Activated CD4-positive, CD25-positive, alpha-beta regulatory T cell treated with anti-CD3 and anti-CD28 coated beads, Interleukin-2, amount 50 U/mL, for 72 hours (primary cell): ENCODE measurements around the gene PTPDC1.
"Not testable (repeated sequence)": the region's sequence is repeated elsewhere in the genome, so short reads cannot be mapped to it uniquely, and the experiment has no call there.

Source experiments
- DNase-seq: peaks from one replicate; pipeline ENCODE4 v3.0.0; 2021

PTPDC1 gene

GRCh38 chr9:94096819-94097577 lies 12.7 kb downstream of the PTPDC1 start:
- DNase-seq = no peak

- DNase-seq = no peak
Observed at GRCh38 chr9:94097788-94098414, 13.6 kb downstream of the PTPDC1 start.

DNA sequence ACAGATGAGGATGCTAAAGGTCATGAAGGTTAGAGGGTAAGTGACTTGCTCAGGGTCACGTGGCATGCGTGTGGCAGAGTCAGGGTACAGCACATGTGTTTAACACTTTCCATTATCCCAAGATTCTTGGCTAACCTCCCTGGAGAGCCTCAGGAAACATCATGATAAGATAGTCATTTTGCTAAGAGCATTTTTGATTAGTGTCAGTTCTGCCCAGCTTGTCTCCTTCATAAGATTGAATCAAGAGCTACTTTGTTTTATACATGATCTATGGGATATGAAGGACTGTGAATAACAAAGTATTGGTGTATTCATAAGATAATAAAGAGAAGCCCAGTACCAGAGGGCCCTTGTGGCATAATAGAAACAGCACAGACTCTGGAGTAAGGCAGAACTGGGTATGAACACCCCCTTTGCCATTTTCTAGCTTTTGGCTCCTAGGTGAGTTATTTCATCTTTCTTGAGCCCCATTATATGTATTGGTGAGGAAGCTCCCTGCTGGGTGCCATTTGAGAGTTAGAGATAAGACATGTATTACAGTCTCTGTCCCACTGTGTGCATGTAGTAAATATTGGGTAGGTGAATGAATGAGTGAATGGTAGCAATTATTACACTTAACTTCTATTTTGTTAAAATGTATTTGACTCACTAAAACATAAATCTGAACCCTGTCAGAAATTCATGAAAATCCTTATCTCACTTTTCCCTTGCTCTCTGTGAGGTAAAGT lies 16.1 kb downstream of the PTPDC1 start:
- no peak for DNase-seq

DNA sequence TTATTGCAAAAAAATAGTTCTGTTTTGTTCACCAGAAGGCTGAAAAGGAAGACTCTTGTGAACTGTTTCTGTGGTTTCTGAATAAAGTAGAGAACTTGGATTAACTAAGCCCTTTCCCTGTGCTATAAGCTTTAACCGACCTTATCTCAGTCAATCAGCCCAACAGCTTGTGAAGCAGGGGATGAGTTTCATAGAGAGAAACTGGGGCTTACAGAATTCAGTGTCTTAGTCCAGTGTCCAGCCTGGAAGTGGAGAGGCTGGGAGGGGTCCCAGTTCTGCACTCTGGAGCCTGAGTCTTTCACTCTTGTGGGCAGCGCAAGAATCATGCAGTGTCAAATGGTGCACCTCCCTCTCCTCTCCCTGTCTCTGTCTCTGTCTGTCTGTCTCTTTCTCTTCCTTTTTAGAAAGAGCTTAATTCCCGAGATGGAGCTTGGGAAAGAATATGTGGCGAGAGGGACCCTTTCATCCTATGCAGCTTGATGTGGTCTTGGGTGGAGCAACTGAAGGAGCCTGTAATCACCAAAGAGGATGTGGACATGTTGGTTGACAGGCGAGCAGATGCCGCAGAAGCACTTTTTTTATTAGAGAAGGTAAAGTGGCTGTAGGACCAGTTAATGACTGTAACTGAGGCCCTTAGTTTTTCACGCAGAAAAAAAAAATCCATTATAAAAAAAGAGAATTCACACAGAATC lies 17.0 kb downstream of the PTPDC1 start:
- DNase-seq = no peak

DNA sequence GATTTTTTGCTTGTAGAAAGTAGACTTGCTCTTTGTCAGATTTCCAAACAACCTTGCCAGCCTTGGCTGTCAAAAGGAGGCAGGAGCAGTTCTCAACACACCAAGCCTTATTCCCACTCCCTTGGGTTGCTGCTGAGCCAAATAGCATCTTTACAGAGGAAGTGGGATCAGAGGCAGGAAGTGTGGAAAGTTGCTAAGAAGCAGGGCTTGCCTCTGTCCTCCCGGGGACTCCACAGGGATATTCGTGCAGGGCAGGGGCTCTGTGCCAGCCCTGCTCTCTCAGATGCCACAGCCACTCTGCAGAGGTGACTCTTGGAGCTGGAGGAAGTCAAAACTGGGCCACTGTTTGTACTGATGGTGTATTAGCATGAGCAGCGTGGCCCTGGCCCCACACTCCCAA lies 24.3 kb downstream of the PTPDC1 start:
- no peak for DNase-seq

GRCh38 chr9:94110821-94111252 lies 26.6 kb downstream of the PTPDC1 start:
- DNase-seq = no peak

DNA sequence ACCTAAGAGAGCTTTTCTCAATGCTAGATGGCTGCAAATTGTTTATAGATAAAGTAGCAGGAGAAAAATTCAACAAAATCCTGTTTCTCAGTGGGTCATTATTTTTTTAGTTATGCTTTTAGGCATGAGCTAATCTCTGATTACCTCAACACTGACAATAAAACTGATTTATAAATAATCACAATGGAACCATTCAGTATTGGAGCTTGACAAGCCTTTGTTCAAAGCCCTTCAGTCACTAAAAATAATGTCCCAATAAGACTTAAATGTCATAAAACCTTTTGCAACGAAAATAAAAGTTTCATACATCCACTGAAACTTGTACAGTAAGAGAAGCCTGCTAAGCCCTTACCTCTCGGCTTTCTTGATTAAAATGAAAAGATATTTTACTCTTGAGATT lies 27.2 kb downstream of the PTPDC1 start:
- no peak for DNase-seq

- no peak for DNase-seq
Observed at GRCh38 chr9:94112716-94113465, 28.6 kb downstream of the PTPDC1 start.

DNA sequence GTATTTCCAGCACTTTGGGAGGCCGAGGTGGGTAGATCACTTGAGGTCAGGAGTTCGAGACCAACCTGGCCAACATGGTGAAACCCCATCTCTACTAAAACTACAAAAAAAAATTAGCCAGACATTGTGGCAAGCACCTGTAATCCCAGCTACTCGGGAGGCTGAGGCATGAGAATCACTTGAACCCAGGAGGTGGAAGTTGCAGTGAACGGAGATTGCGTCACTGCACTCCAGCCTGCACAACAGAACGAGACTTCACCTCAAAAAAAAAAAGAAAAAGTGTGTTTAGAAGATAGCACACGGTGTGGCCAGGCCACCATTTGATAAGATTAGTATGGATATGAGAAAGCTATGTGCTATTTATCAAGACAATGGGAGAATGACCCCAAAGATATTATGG lies 35.8 kb downstream of the PTPDC1 start:
- not testable (repeated sequence) for DNase-seq

DNA sequence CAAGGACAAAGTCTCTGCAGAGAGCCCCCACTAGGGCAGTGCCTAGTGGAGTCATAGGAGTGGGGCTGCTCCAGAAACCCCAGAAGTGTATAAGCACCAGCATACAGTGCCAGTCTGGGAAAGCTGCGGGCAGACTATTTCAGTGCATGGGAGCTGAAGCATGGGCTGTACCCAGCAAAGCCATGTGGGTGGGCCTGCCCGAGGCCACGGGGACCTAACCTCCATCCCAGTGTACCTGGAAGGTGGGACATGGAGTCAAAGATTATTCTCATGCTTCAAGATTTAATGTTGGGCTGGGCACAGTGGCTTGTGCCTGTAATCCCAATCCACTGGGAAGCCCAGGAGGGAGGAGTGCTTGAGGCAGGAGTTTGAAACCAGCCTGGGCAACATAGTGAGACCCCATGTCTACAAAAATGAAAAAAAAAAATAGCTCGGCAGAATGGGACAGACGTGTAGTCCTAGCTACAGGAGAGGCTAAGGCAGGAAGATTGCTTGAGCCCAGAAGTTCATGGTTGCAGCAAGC lies 36.7 kb downstream of the PTPDC1 start:
- no peak for DNase-seq

DNA sequence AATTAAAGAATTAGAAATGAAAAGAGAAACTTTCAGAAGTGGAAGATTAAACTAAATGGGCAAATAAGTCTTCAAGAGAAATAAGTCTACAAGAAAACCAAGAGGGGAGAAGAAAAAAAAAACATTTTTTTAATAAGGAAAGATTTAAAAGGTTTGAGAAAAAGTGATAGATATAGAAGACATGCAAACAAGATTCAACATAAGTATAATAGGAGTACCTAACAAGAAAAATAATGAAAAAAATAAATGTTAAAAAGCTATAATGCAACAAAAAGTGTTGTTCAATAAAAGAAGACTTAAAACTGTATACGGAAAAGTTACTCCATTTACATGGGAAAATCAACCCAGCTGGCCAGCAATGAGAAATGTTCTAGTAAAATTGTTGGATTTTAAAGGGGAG lies 42.6 kb downstream of the PTPDC1 start:
- no peak for DNase-seq

DNA sequence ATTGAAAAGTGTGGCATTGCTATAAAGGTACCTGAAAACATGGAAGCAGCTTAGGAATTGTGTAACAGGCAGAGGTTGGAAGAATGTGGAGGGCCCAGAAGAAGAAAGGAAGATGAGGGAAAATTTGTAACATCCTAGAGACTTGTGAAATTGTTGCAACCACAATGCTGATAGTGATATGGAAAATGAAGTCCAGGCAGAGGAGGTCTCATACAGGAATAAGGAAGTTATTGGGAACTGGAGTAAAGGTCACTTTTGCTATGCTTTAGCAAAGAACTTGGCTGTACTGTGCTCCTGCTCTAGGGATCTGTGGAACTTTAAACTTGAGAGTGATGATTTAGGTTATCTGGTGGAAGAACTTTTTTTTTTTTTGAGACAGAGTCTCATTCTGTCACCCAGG lies 43.5 kb downstream of the PTPDC1 start:
- no peak for DNase-seq

DNA sequence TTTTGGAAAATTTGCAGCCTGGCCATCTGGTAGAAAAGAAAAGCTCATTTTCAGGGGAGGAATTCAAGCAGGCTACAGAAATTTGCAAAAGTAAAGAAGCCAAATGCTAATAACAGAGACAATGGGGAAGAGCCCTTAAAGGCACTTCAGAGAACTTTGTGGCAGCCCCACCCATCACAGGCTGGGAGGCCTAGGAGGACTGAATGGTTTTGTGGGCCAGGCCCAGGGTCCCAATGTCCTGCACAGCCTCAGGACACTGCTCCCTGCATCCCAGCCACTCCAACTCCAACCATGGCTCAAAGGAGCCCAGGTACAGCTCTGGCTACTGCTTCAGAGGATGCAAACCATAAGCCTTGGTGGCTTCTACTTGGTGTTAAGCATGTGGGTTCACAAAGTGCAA lies 44.3 kb downstream of the PTPDC1 start:
- DNase-seq = no peak

DNA sequence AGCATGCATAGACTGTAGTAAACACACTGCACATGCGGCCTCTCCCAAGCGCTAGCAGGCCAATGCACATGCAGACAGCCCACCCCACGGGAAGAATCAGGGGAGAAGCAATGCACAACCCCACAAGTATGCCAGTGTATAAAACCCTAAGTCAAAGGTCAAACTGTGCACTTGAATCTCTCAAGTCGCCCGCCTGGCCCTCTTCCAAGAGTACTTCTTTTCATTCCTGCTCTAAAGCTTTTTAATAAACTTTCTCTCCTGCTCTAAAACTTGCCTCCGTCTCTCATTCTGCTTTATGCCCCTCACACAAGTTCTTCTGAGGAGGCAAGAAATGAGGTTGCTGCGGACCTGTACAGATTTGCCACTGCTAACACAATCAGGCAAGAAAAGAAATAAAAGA lies 50.4 kb downstream of the PTPDC1 start:
- DNase-seq = no peak

DNA sequence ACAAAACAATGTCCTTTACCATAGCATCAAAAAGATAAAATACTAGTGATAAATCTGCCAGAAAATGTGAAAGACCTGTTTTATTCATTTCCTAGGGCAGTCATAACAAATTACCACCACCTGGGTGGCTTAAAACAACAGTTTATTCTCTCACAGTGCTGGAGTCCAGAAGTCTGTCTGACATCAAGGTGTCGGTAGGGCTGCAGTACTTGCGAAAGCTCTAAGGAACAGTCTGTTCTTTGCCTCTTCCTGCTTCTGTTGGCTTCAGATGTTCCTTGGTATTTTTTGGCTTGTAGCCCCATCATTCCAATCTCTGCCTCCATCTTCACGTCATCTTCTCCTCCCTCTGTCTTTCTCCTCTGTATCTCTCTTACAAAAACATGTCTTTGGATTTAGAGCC lies 51.0 kb downstream of the PTPDC1 start:
- no peak for DNase-seq

DNA sequence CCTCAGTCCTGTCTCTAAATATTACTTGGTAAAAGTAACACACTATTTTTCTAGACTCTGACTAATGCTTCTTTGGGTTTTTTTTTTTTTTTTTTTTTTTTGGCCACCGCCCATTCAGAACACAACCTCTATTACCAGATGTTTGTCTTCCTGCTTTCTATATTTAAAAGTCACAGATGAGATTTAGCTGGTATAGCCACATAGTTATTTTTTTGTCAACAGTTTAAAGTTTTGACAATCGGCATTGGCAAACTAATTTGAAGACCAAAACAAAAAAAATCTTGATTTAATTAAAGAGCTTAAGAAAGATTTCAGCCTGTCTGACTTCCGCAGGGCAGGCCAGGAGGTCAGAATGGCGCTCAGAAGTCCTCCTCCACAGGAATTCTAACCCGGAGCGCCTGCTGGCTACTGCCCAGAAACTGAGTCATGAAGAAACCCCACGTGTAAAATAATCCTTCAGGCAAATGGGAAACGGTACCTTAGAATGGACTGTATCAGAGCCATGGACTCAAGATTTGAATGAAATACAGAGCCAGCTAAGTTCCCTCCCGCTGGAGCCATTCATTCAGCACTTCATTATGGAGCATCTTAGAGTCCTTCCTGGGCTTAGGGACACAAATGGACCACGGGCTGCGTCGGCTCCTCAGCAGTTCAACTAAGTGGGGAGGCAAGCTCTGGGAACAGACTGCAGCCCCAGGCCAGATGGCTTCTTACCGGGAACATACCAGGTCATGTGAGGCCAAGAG lies 55.6 kb downstream of the PTPDC1 start:
- no peak for DNase-seq

DNA sequence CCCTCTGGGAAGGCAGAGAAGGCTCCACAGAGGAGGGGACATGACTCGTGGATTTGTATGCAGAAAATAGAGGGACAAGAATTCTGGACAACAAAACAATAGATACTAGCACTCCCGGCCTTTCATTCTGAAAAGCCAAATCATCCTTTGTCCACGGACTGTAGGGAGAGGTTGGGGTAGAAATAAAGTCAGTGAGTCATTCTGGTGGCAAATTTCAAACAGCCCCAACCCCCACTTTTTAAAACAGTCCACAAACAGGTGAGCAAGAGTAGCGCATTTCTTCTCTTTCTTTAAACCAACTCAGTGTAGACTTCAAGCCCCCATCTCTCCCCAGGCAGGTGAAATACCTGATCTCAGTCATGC lies 56.1 kb downstream of the PTPDC1 start:
- DNase-seq = no peak

- no peak for DNase-seq
Observed at GRCh38 chr9:94140791-94141790, 56.8 kb downstream of the PTPDC1 start.

DNA sequence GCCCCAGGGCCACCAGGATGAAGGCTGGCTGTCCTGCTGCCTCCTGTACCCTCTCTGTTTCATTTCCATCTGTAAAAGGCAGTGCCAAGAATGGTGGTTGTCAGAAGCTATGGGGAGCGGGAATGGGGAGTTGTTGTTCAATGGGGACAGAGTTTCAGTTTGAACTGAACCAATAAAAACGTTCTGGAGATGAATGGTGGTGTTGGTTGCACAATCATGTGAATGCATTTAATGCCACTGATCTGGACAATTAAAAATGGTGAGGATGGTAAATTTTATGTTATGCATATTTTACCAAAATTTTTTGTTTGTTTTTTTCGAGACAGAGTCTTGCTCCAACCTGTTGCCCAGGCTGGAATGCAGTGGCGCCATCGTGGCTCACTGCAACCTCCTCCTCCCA lies 58.1 kb downstream of the PTPDC1 start:
- no peak for DNase-seq

- no peak for DNase-seq
Observed at GRCh38 chr9:94144394-94144793, 60.1 kb downstream of the PTPDC1 start.

DNA sequence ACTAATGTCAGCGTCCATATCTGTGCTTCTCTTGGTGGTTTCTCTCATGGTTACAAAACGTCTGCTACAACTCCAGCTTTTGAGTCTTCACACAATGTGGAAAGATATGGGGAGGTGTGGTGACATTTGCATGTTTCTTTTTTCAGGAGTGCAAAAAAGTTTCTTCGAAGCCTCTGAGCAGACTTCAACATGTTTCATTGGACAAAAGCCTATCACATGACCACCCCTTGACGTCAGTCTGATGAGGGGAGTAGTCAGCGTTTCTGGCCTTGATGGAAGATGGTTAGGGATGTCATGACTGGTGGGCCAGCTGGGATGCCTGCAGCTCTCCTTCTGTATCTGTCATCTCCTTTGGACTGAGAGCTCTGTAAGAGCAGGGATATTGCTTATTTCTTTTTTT lies 61.4 kb downstream of the PTPDC1 start:
- DNase-seq = no peak
